ENCODE measurements around the gene SORCS1.

SORCS1 gene

DNA sequence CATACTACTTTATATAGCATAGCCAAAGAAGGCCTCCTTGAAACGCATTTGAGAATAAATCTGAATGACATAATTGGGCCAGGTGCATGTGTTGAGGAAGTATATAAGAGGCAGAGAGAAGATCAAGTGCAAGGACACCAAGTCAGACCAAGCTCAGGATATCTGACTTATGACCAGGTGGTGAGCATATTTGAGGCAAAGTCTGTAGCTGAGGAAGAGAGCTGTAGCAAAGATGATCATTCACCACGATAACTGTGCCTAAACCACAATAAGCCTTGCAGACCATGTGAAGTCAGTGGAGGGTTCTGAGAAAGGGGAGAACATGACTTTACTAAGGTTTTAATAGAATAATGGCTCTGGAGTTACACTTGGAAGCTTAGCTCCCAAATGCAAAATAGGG, 292.3 kb downstream of the SORCS1 start:
- TF ChIP-seq, protein P1, sequence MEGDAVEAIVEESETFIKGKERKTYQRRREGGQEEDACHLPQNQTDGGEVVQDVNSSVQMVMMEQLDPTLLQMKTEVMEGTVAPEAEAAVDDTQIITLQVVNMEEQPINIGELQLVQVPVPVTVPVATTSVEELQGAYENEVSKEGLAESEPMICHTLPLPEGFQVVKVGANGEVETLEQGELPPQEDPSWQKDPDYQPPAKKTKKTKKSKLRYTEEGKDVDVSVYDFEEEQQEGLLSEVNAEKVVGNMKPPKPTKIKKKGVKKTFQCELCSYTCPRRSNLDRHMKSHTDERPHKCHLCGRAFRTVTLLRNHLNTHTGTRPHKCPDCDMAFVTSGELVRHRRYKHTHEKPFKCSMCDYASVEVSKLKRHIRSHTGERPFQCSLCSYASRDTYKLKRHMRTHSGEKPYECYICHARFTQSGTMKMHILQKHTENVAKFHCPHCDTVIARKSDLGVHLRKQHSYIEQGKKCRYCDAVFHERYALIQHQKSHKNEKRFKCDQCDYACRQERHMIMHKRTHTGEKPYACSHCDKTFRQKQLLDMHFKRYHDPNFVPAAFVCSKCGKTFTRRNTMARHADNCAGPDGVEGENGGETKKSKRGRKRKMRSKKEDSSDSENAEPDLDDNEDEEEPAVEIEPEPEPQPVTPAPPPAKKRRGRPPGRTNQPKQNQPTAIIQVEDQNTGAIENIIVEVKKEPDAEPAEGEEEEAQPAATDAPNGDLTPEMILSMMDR (IDR thresholded peaks at IDR 0.05), result no peak
- no peaks in the 10 kb centered on the region for H3K27me3 ChIP-seq (ENCODE audit: control insufficient read depth, insufficient read depth, low read length)
- no peaks in the 10 kb centered on the region for H3K4me1 ChIP-seq
- no peaks in the 10 kb centered on the region for H3K36me3 ChIP-seq (ENCODE audit: control insufficient read depth, insufficient read depth, low read length)
- H3K27ac ChIP-seq, result no peak overlapping the region
- no peaks in the 10 kb centered on the region for H3K9me3 ChIP-seq (ENCODE audit: control insufficient read depth, low read length)
- no peak overlapping the region for H2AFZ ChIP-seq
- no peaks in the 10 kb centered on the region for H3K79me2 ChIP-seq
- no peak overlapping the region for H3K4me3 ChIP-seq (ENCODE audit: low read depth, low read length)
- H3K9ac ChIP-seq, result no peak overlapping the region
- H3K4me2 ChIP-seq (ENCODE audit: low read length), result no peak overlapping the region

DNA sequence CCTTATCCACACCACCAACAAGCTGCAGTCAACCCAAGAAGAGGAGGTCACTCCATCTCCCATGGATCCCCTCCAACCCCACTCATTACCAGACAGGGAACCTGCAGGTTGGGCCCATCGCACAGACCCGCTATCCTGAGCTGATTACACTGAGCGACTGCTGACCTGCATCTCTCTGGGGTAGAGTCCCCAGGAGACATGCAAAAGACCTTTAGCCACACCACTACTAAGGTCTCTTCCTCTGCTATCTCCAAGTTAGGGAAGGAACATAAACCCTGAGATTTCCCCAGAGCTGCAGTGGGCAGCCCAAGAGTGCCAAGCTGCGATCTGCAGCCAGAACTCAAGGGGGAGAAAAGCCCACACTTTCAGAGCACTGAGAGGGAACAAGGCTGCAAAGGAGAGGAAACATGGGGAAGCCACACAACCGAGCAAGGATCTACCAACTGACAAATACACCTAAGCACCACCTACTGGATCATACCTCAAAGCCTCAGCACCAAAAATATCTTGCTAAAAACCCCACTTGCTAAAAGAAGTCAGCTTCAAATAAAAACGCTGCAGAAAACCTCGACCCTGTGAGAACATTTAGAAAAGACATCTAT, 298.2 kb downstream of the SORCS1 start:
- Histone ChIP-seq H3K79me2 (no peaks in the 10 kb centered on the region), H3K9me3 (ENCODE audit: control insufficient read depth, low read length) (no peaks in the 10 kb centered on the region), H3K36me3 (ENCODE audit: control insufficient read depth, insufficient read depth, low read length) (no peaks in the 10 kb centered on the region)

DNA sequence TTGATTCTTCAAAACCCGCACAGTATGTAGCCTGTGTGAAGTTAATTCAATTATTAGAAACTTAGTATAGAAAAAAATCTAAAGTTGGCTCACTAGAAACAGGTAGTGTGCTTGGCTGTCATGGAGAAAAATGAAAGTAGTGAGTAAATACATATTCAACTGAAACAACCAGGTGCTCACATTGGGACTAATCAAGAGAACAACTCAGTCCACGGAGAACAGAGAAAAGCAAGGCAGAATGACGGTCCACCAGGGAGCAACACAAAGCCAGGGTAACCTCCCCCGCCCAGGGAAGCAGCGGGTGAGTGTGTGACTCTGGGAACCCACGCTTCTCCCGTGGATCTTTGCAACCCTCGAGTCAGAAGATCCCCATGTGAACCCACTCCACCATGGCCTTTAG, 300.5 kb downstream of the SORCS1 start:
- TF ChIP-seq, protein P1 (IDR thresholded peaks at IDR 0.05), result no peak
- H3K27ac ChIP-seq, result no peak overlapping the region
- H3K4me3 ChIP-seq (ENCODE audit: low read depth, low read length), result no peak overlapping the region
- no peak overlapping the region for H3K9ac ChIP-seq
- H3K27me3 ChIP-seq (ENCODE audit: control insufficient read depth, insufficient read depth, low read length), result no peaks in the 10 kb centered on the region
- no peak overlapping the region for H3K4me2 ChIP-seq (ENCODE audit: low read length)
- no peaks in the 10 kb centered on the region for H3K4me1 ChIP-seq
- H2AFZ ChIP-seq, result no peak overlapping the region
- H3K79me2 ChIP-seq, result no peaks in the 10 kb centered on the region
- no peaks in the 10 kb centered on the region for H3K9me3 ChIP-seq (ENCODE audit: control insufficient read depth, low read length)
- no peaks in the 10 kb centered on the region for H3K36me3 ChIP-seq (ENCODE audit: control insufficient read depth, insufficient read depth, low read length)

More for the DNA sequence above, 298.2 kb downstream of the SORCS1 start:
- no peak overlapping the region for H3K9ac ChIP-seq
- H3K4me3 ChIP-seq (ENCODE audit: low read depth, low read length), result no peak overlapping the region
- no peak overlapping the region for H3K4me2 ChIP-seq (ENCODE audit: low read length)
- TF ChIP-seq, protein P1 (IDR thresholded peaks at IDR 0.05), result no peak
- no peak overlapping the region for H3K27ac ChIP-seq
- no peak overlapping the region for H2AFZ ChIP-seq
- H3K4me1 ChIP-seq, result no peaks in the 10 kb centered on the region
- H3K27me3 ChIP-seq (ENCODE audit: control insufficient read depth, insufficient read depth, low read length), result no peaks in the 10 kb centered on the region

DNA sequence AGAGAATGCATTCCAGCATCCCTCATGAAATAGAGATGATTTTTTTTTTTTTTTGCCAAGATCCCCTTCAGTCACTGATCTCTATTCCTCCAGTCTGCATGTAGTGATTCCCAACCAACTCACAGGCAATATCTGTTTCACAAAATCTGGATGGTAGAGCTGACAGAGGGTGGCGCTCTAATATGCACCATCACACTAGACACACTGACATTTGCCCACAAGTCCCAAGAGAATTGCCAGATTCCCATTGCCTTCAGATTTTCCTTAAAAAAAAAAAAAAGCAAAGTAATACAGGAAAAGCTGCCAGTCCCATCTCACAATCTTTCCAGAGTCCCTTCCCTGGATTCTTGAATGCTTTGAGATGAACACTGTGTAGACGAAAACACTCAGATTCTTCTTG, 301.0 kb downstream of the SORCS1 start:
- TF ChIP-seq, protein P1 (IDR thresholded peaks at IDR 0.05), result no peak
- Histone ChIP-seq H3K27me3 (ENCODE audit: control insufficient read depth, insufficient read depth, low read length) (no peaks in the 10 kb centered on the region), H3K36me3 (ENCODE audit: control insufficient read depth, insufficient read depth, low read length) (no peaks in the 10 kb centered on the region), H3K4me2 (ENCODE audit: low read length) (no peak overlapping the region), H3K9ac (no peak overlapping the region), H3K79me2 (no peaks in the 10 kb centered on the region), H2AFZ (no peak overlapping the region), H3K4me1 (no peaks in the 10 kb centered on the region), H3K4me3 (ENCODE audit: low read depth, low read length) (no peak overlapping the region), H3K27ac (no peak overlapping the region), H3K9me3 (ENCODE audit: control insufficient read depth, low read length) (no peaks in the 10 kb centered on the region)
